HCT116 (cell line): ENCODE measurements around the gene GDNF.

Experiments
- EZH2 ChIP-seq: fragments of 200-600 bp; sonication (generic); IDR thresholded peaks from 2 replicates; pipeline ENCODE4 v1.6.1; 2017; ENCODE audit warnings: antibody characterized with exemption, mixed run types
- FOSL1 ChIP-seq: IDR thresholded peaks from 2 replicates; pipeline ENCODE4 v1.6.1; 2012; ENCODE audit warnings: low read depth
- JUND ChIP-seq: IDR thresholded peaks from 2 replicates; pipeline ENCODE4 v1.6.1; 2012
- MAX ChIP-seq: IDR thresholded peaks from 2 replicates; pipeline ENCODE4 v1.6.1; 2012
- POLR2A ChIP-seq: IDR thresholded peaks from 2 replicates; pipeline ENCODE4 v1.7.0; 2011; ENCODE audit warnings: borderline replicate concordance; ENCODE audit not compliant: insufficient read depth, insufficient read length; ENCODE audit errors: extremely low read depth
- SIN3A ChIP-seq: IDR thresholded peaks from 2 replicates; pipeline ENCODE4 v1.6.1; 2012; ENCODE audit warnings: low read depth
- ZBTB33 ChIP-seq: IDR thresholded peaks from 2 replicates; pipeline ENCODE4 v1.6.1; 2011; ENCODE audit warnings: mild to moderate bottlenecking, low read length, moderate library complexity; ENCODE audit not compliant: insufficient replicate concordance; ENCODE audit errors: extremely low read depth
- ZFX ChIP-seq: fragments of 450-650 bp; IDR thresholded peaks from 2 replicates; pipeline ENCODE4 v1.6.1; 2017
- ZNF274 ChIP-seq: fragments of 200-500 bp; sonication (Bioruptor generic); IDR thresholded peaks from 2 replicates; pipeline ENCODE4 v1.6.1; 2014; ENCODE audit warnings: mild to moderate bottlenecking, low read depth, low read length, inconsistent platforms
- TF ChIP-seq, protein P1 (sequence below), 3 experiments: fragments of 200-600 bp in 1 of 3; sonication (generic) in 1 of 3; IDR thresholded peaks in 2 of 3; conservative IDR thresholded peaks in 1 of 3; 2 replicates each; pipeline ENCODE4 v1.5.1; 2012 to 2017; ENCODE audit warnings: low read depth in 2 of 3, low read length in 2 of 3, antibody characterized with exemption in 1 of 3, borderline replicate concordance in 1 of 3, control low read depth in 1 of 3, mild to moderate bottlenecking in 1 of 3, mixed read lengths in 1 of 3, mixed run types in 1 of 3, moderate library complexity in 1 of 3; ENCODE audit not compliant: insufficient read depth in 1 of 3
- TF ChIP-seq, protein P2 (sequence below): IDR thresholded peaks from 2 replicates; pipeline ENCODE4 v1.6.1; 2012

- TF ChIP-seq, protein P1, sequence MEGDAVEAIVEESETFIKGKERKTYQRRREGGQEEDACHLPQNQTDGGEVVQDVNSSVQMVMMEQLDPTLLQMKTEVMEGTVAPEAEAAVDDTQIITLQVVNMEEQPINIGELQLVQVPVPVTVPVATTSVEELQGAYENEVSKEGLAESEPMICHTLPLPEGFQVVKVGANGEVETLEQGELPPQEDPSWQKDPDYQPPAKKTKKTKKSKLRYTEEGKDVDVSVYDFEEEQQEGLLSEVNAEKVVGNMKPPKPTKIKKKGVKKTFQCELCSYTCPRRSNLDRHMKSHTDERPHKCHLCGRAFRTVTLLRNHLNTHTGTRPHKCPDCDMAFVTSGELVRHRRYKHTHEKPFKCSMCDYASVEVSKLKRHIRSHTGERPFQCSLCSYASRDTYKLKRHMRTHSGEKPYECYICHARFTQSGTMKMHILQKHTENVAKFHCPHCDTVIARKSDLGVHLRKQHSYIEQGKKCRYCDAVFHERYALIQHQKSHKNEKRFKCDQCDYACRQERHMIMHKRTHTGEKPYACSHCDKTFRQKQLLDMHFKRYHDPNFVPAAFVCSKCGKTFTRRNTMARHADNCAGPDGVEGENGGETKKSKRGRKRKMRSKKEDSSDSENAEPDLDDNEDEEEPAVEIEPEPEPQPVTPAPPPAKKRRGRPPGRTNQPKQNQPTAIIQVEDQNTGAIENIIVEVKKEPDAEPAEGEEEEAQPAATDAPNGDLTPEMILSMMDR (IDR thresholded peaks at IDR 0.05 in 2 of 3, conservative IDR thresholded peaks at IDR 0.05 in 1 of 3; ENCODE audit: borderline replicate concordance in 1 of 3, insufficient read depth in 1 of 3, low read depth in 2 of 3, low read length in 2 of 3) = no peak
- TF ChIP-seq MAX (no peak), ZBTB33 (no peak), SIN3A (no peak), EZH2 (no peak), ZFX (no peak), POLR2A (no peak), FOSL1 (no peak), JUND (no peak), ZNF274 (no peak)
- TF ChIP-seq, protein P2, sequence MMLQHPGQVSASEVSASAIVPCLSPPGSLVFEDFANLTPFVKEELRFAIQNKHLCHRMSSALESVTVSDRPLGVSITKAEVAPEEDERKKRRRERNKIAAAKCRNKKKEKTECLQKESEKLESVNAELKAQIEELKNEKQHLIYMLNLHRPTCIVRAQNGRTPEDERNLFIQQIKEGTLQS = no peak
These were observed 52.1 kb downstream of the GDNF start for GRCh38 chr5:37787742-37788141.
